H1 (cell line): Measurements from ENCODE around the gene CXCL3. TPM values are rescaled to one million over a fixed set of nuclear protein-coding genes. Genes with fewer than 3 reads are reported as not detected.

ENCODE experiments used
- CBX8 ChIP-seq: fragments of 300-800, 300-1000 bp; sonication (generic); IDR thresholded peaks from 2 replicates; pipeline ENCODE4 v1.7.1; 2016; ENCODE audit warnings: low read depth, low read length, borderline replicate concordance
- CREB1 ChIP-seq: IDR thresholded peaks from 2 replicates; pipeline ENCODE4 v1.6.1; 2012; ENCODE audit warnings: inconsistent platforms
- KDM5A ChIP-seq: fragments of 200-600 bp; IDR thresholded peaks from 2 replicates; pipeline ENCODE4 v1.7.1; 2012; ENCODE audit warnings: mild to moderate bottlenecking, low read length, inconsistent platforms, mixed read lengths
- POLR2AphosphoS5 ChIP-seq: IDR thresholded peaks from 2 replicates; pipeline ENCODE4 v1.6.1; 2011; ENCODE audit warnings: low read depth, low read length
- POU5F1 ChIP-seq: IDR thresholded peaks from 2 replicates; pipeline ENCODE4 v1.6.1; 2011; ENCODE audit warnings: low read depth, mild to moderate bottlenecking, low read length, moderate library complexity
- SP4 ChIP-seq: IDR thresholded peaks from 2 replicates; pipeline ENCODE4 v1.6.1; 2012; ENCODE audit warnings: low read length, inconsistent platforms
- polyA plus RNA-seq, 7 experiments: library from polyadenylated mRNA; depleted of rRNA in 3 of 7; stranded (reverse) in 5 of 7; unstranded in 2 of 7; fragments of >200 nt in 5 of 7; fragments of 200-250 nt in 2 of 7; gene quantifications; 1 replicate in 5 of 7; 2 replicates in 1 of 7; 4 replicates in 1 of 7; pipeline versions ENCODE4 v1.2.1 to v1.2.3, GENCODE V29; 2011 to 2013; ENCODE audit warnings: missing spikeins in 2 of 7, mixed read lengths in 2 of 7
- total RNA-seq: library from RNA; stranded (reverse); fragmentation: NEBNext Ultra II Directional; extraction: Animal tissue kit (Norgen Biotek cat#: 25700); gene quantifications from 2 replicates; pipeline ENCODE4 v1.2.1, GENCODE V29; 2021
- TF ChIP-seq, protein P1 (sequence below): IDR thresholded peaks from 2 replicates; pipeline ENCODE4 v1.6.1; 2012; ENCODE audit warnings: low read length, inconsistent platforms
- TF ChIP-seq, protein P2 (sequence below): IDR thresholded peaks from 2 replicates; pipeline ENCODE4 v1.6.1; 2012; ENCODE audit warnings: inconsistent platforms

CXCL3 gene
- total and polyA plus RNA-seq, 2 of the 8 experiments (the other 6 are each of a cell fraction or from before 2014, with no cell fraction given), result 3.1 to 5.2 TPM

DNA sequence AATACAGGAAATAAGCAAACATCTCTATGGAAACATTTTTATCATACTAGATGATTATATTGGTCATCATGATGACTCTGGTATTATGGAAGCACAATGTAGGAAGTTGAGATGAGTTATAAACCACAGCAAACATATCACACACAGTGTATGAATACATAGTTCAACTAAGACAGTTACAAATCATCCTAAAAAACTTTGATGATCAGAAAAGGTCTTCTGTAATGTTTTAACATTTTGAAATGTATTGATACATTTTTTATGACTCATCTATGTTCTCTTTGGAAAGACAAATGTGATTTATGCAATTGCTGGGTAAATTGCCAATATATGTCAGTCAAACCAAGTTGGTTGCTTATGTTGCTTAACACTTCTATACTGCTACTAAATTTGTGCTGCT lies 4.8 kb downstream of the CXCL3 start (continued):
- TF ChIP-seq, protein P1, sequence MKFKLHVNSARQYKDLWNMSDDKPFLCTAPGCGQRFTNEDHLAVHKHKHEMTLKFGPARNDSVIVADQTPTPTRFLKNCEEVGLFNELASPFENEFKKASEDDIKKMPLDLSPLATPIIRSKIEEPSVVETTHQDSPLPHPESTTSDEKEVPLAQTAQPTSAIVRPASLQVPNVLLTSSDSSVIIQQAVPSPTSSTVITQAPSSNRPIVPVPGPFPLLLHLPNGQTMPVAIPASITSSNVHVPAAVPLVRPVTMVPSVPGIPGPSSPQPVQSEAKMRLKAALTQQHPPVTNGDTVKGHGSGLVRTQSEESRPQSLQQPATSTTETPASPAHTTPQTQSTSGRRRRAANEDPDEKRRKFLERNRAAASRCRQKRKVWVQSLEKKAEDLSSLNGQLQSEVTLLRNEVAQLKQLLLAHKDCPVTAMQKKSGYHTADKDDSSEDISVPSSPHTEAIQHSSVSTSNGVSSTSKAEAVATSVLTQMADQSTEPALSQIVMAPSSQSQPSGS, result no peak
- TF ChIP-seq POLR2AphosphoS5 (no peak), CREB1 (no peak), POU5F1 (no peak), SP4 (no peak), CBX8 (no peak), KDM5A (no peak)
- TF ChIP-seq, protein P2, sequence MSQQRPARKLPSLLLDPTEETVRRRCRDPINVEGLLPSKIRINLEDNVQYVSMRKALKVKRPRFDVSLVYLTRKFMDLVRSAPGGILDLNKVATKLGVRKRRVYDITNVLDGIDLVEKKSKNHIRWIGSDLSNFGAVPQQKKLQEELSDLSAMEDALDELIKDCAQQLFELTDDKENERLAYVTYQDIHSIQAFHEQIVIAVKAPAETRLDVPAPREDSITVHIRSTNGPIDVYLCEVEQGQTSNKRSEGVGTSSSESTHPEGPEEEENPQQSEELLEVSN, result no peak
